HepG2 (cell line): ENCODE results near the gene C1QTNF1. TPM values are rescaled to one million over a fixed set of nuclear protein-coding genes. Genes with fewer than 3 reads are reported as not detected.

Experiments used
- ARNTL ChIP-seq: sonication (generic); formaldehyde crosslinking; IDR thresholded peaks from 2 replicates; pipeline ENCODE4 v1.4.0; 2020; ENCODE audit warnings: mild to moderate bottlenecking, missing genetic modification reagents
- E2F2 ChIP-seq: sonication (generic); formaldehyde crosslinking; IDR thresholded peaks from 2 replicates; pipeline ENCODE4 v1.4.0; 2020; ENCODE audit warnings: missing genetic modification reagents, borderline replicate concordance
- GZF1 ChIP-seq: sonication (generic); formaldehyde crosslinking; IDR thresholded peaks from 2 replicates; pipeline ENCODE4 v1.5.1; 2020; ENCODE audit warnings: mild to moderate bottlenecking, missing genetic modification reagents
- KAT2B ChIP-seq: fragments of 150-350 bp; IDR thresholded peaks from 2 replicates; pipeline ENCODE4 v1.6.1; 2014; ENCODE audit warnings: low read depth, low read length, borderline replicate concordance
- MEF2D ChIP-seq: sonication (generic); formaldehyde crosslinking; IDR thresholded peaks from 2 replicates; pipeline ENCODE4 v1.5.1; 2020; ENCODE audit warnings: mild to moderate bottlenecking, missing genetic modification reagents
- SMYD3 ChIP-seq: sonication (generic); formaldehyde crosslinking; IDR thresholded peaks from 2 replicates; pipeline ENCODE4 v1.8.1; 2023; ENCODE audit warnings: mild to moderate bottlenecking, missing genetic modification reagents
- SNAI1 ChIP-seq: sonication (generic); formaldehyde crosslinking; IDR thresholded peaks from 2 replicates; pipeline ENCODE4 v1.5.0; 2020; ENCODE audit warnings: mild to moderate bottlenecking, missing genetic modification reagents, borderline replicate concordance
- ZFP90 ChIP-seq: sonication (generic); formaldehyde crosslinking; IDR thresholded peaks from 2 replicates; pipeline ENCODE4 v1.8.0; 2022; ENCODE audit warnings: missing genetic modification reagents, mild to moderate bottlenecking, inconsistent platforms, borderline replicate concordance
- ZNF720 ChIP-seq: sonication (generic); formaldehyde crosslinking; IDR thresholded peaks from 2 replicates; pipeline ENCODE4 v1.4.0; 2020; ENCODE audit warnings: missing genetic modification reagents
- ZSCAN5A ChIP-seq: sonication (generic); formaldehyde crosslinking; IDR thresholded peaks from 2 replicates; pipeline ENCODE4 v1.8.0; 2022; ENCODE audit warnings: mild to moderate bottlenecking, missing genetic modification reagents, borderline replicate concordance
- polyA plus RNA-seq, 8 experiments: library from polyadenylated mRNA; depleted of rRNA in 3 of 8; stranded (reverse) in 7 of 8; unstranded in 1 of 8; fragments of >200 nt; fragmentation: Illumina TruSeq in 4 of 8; extraction: Trizol in 4 of 8; gene quantifications; 2 replicates each; pipeline versions ENCODE4 v1.2.1 to v1.2.3, GENCODE V29; 2011 to 2016; ENCODE audit warnings: low read depth in 4 of 8, missing spikeins in 1 of 8, mixed read lengths in 1 of 8; ENCODE audit not compliant: insufficient read depth in 1 of 8
- total RNA-seq, 5 experiments: library from RNA; depleted of rRNA; stranded (reverse); fragments of >200 nt; fragmentation: Illumina TruSeq; extraction: Trizol; gene quantifications; 2 replicates each; pipeline ENCODE4 v1.2.3, GENCODE V29; 2016; ENCODE audit warnings: low read depth in 1 of 5
- TF ChIP-seq, protein P1 (sequence below): sonication (generic); formaldehyde crosslinking; IDR thresholded peaks from 2 replicates; pipeline ENCODE4 v1.5.1; 2020; ENCODE audit warnings: mild to moderate bottlenecking, missing genetic modification reagents, borderline replicate concordance
- TF ChIP-seq, protein P2 (sequence below): sonication (generic); formaldehyde crosslinking; IDR thresholded peaks from 2 replicates; pipeline ENCODE4 v1.4.0; 2020; ENCODE audit warnings: low read depth, mild to moderate bottlenecking, missing genetic modification reagents
- TF ChIP-seq, protein P3 (sequence below): sonication (generic); formaldehyde crosslinking; IDR thresholded peaks from 2 replicates; pipeline ENCODE4 v1.4.0; 2020; ENCODE audit warnings: mild to moderate bottlenecking, missing genetic modification reagents, borderline replicate concordance

C1QTNF1 gene
- total and polyA plus RNA-seq, 2 of the 13 experiments (the other 11 are each of a cell fraction or from before 2014, with no cell fraction given), result 0.18 to 0.86 TPM

DNA sequence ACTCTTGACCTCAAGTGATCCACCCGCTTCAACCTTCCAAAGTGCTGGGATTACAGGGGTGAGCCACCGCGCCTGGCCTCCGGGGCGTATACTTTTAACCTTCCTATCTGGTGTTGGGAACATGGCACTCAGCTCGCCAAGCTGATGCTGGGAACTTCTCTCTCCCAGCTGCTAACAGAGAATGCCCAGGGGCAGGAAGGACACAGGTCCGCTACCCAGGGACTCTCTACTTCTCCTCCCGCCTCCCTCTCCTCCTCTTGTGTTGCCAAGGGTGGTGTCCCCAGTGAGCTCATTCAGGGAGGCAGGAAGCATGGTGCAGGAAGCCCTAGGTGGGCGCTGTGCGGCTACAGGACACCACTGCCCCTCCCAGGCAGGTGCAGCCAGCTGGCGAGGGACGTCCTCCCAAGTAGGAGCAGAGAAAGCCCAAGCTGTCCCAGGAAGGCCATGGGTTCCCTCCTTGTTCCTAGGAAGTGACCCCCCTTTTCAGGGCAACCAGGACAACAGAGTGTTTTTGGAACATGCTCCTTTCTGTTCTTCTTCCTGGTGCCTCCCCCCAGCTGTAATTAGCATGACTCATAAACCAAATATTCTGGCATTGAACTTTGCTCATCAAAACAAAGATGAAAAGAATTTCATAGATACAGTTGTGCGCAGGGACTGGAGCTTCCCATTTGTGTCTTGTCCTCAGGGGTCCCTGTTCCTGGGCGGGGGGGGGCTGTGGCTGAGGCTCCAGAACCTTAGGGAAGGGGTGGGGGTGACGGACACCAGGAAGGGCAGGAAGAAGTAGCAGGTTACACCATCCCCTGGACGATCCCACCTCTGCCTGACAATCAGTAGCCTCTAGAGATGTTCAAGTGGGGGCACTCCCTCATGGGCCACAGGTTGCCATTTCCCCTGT, 2.7 kb downstream of the C1QTNF1 start (continued):
- no peak for TF ChIP-seq GZF1 (CRISPR knock-in tag)
- TF ChIP-seq, protein P1, sequence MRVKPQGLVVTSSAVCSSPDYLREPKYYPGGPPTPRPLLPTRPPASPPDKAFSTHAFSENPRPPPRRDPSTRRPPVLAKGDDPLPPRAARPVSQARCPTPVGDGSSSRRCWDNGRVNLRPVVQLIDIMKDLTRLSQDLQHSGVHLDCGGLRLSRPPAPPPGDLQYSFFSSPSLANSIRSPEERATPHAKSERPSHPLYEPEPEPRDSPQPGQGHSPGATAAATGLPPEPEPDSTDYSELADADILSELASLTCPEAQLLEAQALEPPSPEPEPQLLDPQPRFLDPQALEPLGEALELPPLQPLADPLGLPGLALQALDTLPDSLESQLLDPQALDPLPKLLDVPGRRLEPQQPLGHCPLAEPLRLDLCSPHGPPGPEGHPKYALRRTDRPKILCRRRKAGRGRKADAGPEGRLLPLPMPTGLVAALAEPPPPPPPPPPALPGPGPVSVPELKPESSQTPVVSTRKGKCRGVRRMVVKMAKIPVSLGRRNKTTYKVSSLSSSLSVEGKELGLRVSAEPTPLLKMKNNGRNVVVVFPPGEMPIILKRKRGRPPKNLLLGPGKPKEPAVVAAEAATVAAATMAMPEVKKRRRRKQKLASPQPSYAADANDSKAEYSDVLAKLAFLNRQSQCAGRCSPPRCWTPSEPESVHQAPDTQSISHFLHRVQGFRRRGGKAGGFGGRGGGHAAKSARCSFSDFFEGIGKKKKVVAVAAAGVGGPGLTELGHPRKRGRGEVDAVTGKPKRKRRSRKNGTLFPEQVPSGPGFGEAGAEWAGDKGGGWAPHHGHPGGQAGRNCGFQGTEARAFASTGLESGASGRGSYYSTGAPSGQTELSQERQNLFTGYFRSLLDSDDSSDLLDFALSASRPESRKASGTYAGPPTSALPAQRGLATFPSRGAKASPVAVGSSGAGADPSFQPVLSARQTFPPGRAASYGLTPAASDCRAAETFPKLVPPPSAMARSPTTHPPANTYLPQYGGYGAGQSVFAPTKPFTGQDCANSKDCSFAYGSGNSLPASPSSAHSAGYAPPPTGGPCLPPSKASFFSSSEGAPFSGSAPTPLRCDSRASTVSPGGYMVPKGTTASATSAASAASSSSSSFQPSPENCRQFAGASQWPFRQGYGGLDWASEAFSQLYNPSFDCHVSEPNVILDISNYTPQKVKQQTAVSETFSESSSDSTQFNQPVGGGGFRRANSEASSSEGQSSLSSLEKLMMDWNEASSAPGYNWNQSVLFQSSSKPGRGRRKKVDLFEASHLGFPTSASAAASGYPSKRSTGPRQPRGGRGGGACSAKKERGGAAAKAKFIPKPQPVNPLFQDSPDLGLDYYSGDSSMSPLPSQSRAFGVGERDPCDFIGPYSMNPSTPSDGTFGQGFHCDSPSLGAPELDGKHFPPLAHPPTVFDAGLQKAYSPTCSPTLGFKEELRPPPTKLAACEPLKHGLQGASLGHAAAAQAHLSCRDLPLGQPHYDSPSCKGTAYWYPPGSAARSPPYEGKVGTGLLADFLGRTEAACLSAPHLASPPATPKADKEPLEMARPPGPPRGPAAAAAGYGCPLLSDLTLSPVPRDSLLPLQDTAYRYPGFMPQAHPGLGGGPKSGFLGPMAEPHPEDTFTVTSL (CRISPR knock-in tag), result peak; percentile 52; the same call in 1 of the 2 replicates
- TF ChIP-seq ZNF720, result no peak
- TF ChIP-seq, protein P2, sequence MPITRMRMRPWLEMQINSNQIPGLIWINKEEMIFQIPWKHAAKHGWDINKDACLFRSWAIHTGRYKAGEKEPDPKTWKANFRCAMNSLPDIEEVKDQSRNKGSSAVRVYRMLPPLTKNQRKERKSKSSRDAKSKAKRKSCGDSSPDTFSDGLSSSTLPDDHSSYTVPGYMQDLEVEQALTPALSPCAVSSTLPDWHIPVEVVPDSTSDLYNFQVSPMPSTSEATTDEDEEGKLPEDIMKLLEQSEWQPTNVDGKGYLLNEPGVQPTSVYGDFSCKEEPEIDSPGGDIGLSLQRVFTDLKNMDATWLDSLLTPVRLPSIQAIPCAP, result 0 out of 2 replicates have a peak, but pooled peaks have one; percentile 84
- no peak for TF ChIP-seq SMYD3
- no peak for TF ChIP-seq KAT2B
- TF ChIP-seq, protein P3, sequence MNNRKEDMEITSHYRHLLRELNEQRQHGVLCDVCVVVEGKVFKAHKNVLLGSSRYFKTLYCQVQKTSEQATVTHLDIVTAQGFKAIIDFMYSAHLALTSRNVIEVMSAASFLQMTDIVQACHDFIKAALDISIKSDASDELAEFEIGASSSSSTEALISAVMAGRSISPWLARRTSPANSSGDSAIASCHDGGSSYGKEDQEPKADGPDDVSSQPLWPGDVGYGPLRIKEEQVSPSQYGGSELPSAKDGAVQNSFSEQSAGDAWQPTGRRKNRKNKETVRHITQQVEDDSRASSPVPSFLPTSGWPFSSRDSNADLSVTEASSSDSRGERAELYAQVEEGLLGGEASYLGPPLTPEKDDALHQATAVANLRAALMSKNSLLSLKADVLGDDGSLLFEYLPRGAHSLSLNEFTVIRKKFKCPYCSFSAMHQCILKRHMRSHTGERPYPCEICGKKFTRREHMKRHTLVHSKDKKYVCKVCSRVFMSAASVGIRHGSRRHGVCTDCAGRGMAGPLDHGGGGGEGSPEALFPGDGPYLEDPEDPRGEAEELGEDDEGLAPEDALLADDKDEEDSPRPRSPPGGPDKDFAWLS, result peak; percentile 50; the same call in 1 of the 2 replicates
- 0 out of 2 replicates have a peak, but pooled peaks have one; percentile 32 for TF ChIP-seq E2F2 (CRISPR knock-in tag)
- TF ChIP-seq ZFP90 (CRISPR knock-in tag), result peak; percentile 41
- TF ChIP-seq SNAI1 (CRISPR knock-in tag), result 0 out of 2 replicates have a peak, but pooled peaks have one; percentile 54
- TF ChIP-seq ZSCAN5A, result no peak
- TF ChIP-seq ARNTL (CRISPR knock-in tag), result 0 out of 2 replicates have a peak, but pooled peaks have one; percentile 34
- peak; percentile 21; the same call in 1 of the 2 replicates for TF ChIP-seq MEF2D (CRISPR knock-in tag)
